Endometrium (tissue), 2 donors: ENCODE data around the gene NOM1.
"Not testable (repeated sequence)": the region's sequence is repeated elsewhere in the genome, so short reads cannot be mapped to it uniquely, and the experiment has no call there.

Experiments used
- FAIRE-seq: peaks from 2 replicates; lab custom pipeline; 2012; peaks lifted over from hg19 to GRCh38; lab: Jason Lieb, UNC
- donor health status: control.
- donor health status: control.

NOM1 gene

GRCh38 chr7:156940421-156941122, 8.9 kb upstream of the NOM1 start:
- FAIRE-seq: no peak

- no peak for FAIRE-seq
Measured at GRCh38 chr7:156941393-156942182, 7.9 kb upstream of the NOM1 start.

DNA sequence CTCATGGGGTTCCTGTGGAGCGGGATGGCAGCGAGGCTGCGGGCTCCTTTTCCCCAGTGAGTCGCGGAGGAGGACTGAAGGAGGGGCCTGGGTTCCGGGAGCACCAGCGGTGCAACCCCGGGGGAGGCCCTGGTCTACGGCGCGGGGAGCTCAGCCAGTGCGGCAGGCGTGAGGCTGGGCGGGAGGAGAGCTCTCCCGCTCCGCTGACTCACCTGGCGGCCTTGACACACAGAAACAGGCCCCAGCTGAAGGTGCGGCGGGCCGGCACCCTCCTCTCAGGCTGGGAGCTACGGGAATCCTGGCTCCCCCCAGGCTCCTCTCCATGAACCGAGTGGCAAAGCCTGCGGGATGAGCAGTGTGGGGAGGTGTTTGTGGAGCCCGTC, 6.8 kb upstream of the NOM1 start:
- FAIRE-seq: no peak

- no peak for FAIRE-seq
Measured at GRCh38 chr7:156943091-156944041, 6.1 kb upstream of the NOM1 start.

DNA sequence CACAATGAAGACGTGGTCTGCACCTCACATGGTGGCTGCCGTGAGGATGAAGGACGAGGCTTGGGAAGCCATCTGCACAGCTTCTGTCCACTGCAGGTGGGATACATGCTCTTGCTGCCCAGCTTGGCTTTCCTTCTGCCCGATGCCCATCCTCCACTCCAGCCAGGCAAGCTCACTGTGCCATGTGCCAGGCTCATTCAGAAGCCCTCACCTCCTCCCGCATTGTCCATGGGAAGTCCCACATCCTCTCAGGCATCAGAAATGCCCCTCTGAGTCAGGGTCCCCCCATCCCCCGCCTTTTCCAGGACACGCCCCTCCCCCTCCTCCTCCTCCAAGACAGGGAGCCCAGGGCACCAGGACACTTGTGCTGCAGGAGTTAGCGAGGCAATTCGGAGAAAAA, 4.6 kb upstream of the NOM1 start:
- FAIRE-seq: no peak

DNA sequence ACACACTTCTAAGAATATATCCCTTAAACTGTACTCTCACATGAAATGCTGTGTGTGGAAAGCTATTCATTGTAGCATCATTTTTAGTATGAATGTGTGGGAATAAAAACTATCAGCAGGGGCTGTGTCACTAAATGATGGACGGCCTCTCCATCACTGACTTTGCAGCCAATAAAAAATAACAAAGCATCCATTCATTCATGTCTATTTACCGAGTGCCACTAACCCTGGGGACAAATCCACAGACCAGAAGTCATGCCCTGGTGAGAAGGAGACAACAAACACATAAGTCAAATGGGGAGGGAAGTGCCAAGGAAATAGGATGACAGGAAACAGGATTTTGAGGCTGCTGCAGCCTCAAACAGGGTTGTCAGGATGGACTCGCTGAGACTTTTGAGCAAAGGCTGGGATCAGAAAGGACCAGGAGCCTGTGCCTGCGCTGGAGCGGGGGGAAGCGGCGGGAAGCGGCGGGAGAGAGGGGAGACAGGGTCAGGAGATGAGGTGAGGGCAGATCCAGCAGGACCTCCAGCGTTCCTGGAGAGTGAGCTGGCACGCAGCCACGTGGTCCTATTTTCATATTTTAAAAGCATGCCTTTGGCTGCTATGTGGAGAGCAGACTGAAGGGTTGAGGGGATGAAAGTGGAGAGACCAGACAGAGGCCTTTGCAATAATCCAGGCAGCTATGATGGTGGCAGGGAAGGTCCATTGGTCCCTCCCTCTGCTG, 2.2 kb upstream of the NOM1 start:
- FAIRE-seq: no peak

DNA sequence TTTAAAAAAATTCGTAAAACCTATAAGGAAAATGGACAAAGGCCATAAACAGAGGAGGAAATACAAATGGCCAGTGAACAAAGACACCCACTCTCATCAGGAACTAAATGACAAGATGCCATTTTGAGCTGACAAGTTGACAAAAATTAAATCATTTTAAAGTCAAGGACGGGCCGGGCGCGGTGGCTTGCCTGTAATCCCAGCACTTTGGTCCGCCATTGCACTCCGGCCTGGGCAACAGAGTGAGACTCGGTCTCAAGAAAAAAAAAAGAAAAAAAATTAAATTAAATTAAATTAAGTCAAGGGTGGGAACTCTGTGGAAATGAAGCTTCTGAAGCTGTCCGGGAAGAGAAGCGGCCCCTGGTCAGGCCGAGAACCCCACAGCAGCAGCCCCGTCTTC, 1.2 kb upstream of the NOM1 start:
- FAIRE-seq: no peak

DNA sequence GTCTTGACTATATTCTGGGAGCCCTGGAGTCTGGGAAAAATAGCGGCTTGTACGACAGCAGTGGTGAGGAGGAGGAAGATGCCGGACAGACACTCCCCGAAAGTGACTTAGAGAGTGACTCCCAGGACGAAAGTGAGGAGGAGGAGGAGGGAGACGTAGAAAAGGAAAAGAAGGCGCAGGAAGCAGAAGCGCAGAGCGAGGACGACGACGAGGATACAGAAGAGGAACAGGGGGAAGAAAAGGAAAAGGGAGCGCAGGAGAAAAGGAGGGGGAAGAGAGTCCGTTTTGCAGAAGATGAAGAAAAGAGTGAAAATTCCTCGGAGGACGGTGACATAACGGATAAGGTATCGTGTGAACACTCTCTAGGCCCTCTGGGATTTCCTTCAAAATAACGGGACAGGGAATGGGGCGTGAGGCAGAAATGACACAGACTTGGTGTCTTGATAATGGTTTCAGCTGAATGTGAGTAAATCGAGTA, 908 bp downstream of the NOM1 start:
- no peak for FAIRE-seq

- FAIRE-seq: not testable (repeated sequence)
Measured at GRCh38 chr7:156953215-156953614, 3.7 kb downstream of the NOM1 start.

DNA sequence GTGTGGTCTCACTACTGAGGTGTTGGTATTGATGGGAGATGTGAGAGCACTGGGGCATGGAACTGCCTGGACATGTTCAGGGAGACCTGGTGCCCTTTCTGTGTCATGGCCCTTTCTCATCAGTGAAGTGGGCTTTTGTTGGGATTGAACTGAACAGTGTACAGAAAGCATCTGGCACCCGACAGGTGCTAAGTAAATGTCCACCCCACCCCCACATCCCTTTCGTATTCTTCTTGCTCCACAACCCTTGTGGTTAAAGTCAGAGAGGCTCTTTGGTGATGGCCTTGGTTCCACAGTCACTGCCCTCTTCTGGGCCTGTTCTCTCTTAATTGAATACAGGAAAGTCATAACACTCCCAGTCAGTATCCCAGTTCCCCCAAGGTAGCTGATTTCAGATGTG, 5.4 kb downstream of the NOM1 start:
- no peak for FAIRE-seq

DNA sequence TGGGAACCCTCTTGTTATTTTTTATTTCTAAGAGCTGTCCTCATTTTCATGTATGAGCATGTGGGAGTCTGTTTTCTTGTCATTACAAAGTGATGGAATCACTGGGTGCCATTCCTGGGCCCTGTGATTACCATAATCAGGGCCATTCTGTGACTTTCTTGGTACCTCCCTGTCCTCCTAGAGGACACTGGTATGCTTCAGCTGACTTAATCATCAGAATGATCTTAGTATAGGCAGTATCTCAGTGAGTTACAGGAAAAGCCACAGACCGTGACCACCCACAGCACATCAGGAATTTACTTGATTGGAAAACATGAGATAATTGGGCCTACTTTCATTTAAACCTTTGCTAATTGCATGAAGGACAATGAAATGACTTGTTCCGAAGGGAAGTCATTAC, 7.2 kb downstream of the NOM1 start:
- no peak for FAIRE-seq

- FAIRE-seq: no peak
Measured at GRCh38 chr7:156962145-156962544, 12.6 kb downstream of the NOM1 start.

DNA sequence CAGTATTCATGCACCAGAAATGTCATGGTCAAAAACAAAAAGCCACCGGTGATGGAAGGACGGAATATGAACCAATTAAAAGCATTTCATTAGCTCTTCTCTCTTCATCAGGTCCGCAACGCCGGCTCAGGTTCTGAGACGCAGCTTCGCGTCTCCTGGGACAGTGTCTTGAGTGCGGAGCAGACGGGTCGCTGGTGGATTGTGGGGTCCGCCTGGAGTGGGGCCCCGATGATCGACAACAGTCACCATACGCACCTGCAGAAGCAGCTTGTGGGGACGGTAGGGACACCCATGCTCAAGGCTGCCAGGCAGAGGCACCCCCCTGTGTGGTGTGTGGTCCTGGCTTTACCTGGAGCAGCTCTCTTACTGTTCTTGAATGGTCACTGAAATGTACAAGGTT, 13.4 kb downstream of the NOM1 start:
- FAIRE-seq: no peak

- FAIRE-seq: no peak
Measured at GRCh38 chr7:156963472-156963871, 14.0 kb downstream of the NOM1 start.

GRCh38 chr7:156964971-156965370, 15.5 kb downstream of the NOM1 start:
- FAIRE-seq: no peak

DNA sequence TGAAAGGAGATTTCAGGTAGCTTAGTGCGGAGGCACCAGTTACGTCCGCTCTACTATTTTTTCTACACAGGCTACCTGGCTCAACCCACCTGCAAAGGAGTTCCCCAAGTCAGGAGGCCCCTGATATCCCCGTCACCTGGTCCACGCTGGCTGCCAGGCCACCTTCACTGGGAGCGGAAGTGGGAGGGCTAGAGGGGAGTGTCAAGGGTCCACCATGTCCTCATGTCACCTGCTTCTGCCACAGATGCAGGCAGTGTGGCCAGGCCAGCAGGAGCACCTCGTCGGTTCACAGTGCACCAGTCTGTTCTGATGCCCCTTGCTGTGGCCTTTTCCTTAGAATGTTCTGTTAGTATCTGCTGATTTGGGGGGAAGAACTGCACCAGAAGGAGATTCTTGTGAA, 16.9 kb downstream of the NOM1 start:
- no peak for FAIRE-seq

DNA sequence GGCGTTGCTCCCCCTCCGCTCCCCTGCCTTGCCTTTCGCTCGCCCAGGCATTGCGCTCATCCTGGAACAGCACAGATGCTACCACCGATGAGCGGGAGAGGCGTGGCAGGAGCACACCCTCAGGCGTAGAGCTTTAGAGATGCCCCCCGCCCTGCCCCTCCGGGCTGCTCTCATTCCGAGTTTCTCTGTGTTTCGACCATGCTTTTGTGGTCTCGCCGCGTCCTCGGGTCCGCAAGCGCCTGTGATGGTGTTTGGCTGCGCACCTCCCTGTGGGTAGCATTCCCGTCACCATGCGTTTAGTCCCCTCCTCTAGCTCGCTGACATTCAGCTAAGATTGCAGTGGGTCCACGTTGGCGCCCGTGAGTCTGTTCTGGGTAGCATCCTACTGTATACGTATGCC, 18.7 kb downstream of the NOM1 start:
- FAIRE-seq: no peak

DNA sequence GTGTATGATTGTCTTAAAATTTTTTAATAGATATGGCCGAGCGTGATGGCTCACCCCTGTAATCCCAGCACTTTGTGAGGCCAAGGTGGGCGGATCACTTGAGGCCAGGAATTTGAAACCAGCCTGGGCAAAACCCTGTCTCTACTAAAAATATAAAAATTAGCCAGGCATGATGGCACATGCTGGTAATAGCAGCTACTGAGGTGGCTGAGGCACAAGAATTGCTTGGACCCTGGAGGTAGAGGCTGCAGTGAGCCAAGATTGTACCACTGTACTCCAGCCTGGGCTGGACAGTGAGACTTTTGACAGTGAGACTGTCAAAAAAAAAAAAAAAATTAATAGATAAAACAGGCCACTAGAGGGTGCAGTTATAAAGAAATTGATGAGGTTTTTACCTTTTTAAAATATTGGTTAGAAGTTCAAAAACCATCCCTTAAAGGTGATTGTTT, 20.5 kb downstream of the NOM1 start:
- no peak for FAIRE-seq

- no peak for FAIRE-seq
Measured at GRCh38 chr7:156975620-156976019, 26.1 kb downstream of the NOM1 start.

DNA sequence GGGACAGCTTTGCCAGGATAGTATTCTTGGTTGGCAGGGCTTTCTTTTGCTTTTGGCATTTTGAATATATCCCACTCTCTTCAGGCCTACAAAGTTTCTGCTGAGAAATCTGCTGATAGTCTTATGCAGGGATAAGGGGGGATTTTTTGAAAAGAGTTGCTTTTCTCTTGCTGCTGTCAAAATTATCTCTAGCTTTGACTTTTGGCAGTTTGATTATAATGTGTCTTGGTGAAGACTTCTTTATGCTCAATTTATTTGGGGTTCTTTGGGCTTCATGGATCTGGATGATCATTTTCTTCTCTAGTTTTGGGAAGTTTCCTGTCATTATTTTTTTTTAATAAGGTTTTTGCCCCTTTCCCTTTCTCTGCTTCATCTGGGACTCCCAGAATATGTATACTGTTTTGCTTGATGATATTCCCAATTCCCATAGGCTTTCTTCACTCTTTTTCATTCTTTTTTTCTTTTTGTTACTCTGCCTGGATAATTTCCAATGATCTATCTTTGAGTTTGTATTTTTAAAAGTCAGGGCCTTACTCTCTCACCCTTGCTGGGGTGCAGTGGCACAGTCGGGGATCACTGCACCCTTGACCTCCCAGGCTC, 29.6 kb downstream of the NOM1 start:
- FAIRE-seq: no peak

DNA sequence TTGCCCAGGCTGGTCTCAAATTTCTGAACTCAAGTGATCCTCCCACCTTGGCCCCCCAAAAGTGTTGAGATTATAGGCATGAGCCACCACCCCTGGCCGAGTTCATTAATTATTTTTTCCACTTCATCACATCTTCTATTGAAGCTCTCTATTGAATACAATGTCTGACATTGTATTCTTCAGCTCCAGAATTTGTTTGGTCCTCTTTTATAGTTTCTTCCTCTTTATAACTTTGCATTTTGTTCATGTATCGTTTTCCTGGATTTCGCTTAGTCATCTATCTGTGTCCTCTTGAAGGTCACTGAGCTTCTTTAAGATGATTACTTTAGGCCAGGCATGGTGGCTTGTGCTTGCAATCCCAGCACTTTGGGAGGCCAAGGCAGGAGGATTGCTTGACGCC, 30.2 kb downstream of the NOM1 start:
- no peak for FAIRE-seq
